Measurements from ENCODE around the gene SPDYE5.
"Not testable (repeated sequence)": the region's sequence is repeated elsewhere in the genome, so short reads cannot be mapped to it uniquely, and the experiment has no call there.

The SPDYE5 gene

GRCh38 chr7:75485979-75486643, 6.0 kb upstream of the SPDYE5 start, which contains the start of gene POM121C:
POM121C (minus strand) TSS chr7:75486299; CDS start chr7:75441496, 44,803 bp downstream.
- H3K36me3 ChIP-seq (ENCODE audit: insufficient read depth, low read length); H3K27ac ChIP-seq; H3K9me3 ChIP-seq (ENCODE audit: low read depth, low read length): not testable (repeated sequence)
- peak; percentile 91 for TF ChIP-seq POLR2AphosphoS5 (IDR thresholded peaks at IDR 0.05; ENCODE audit: borderline replicate concordance, low read depth, low read length)
- peak within 1 kb of the TSS; percentile 90 for H3K9ac ChIP-seq (ENCODE audit: insufficient read length)
- peak; percentile 28 for DNase-seq (ENCODE audit: low read depth, low spot score)
- peak within 1 kb of the TSS; percentile 88 for H3K4me3 ChIP-seq

- not testable (repeated sequence) for H3K36me3 ChIP-seq (ENCODE audit: insufficient read depth, low read length); H3K27ac ChIP-seq; DNase-seq (ENCODE audit: low read depth, low spot score); H3K9me3 ChIP-seq (ENCODE audit: low read depth, low read length); H3K9ac ChIP-seq (ENCODE audit: insufficient read length); H3K4me3 ChIP-seq
These were observed 16.9 kb downstream of the SPDYE5 start for GRCh38 chr7:75509033-75509432.

- H3K9ac ChIP-seq (ENCODE audit: insufficient read length); H3K4me3 ChIP-seq; DNase-seq (ENCODE audit: low read depth, low spot score); H3K9me3 ChIP-seq (ENCODE audit: low read depth, low read length); H3K27ac ChIP-seq: not testable (repeated sequence)
- peaks cover 24% of the 10 kb centered on the region for H3K36me3 ChIP-seq (ENCODE audit: insufficient read depth, low read length)
These were observed 26.7 kb downstream of the SPDYE5 start for GRCh38 chr7:75518842-75519241.

GRCh38 chr7:75521727-75522126, 29.6 kb downstream of the SPDYE5 start:
- DNase-seq (ENCODE audit: low read depth, low spot score); H3K27ac ChIP-seq; H3K9ac ChIP-seq (ENCODE audit: insufficient read length); H3K9me3 ChIP-seq (ENCODE audit: low read depth, low read length); H3K4me3 ChIP-seq: not testable (repeated sequence)
- H3K36me3 ChIP-seq (ENCODE audit: insufficient read depth, low read length): peaks cover 38% of the 10 kb centered on the region

- DNase-seq (ENCODE audit: low read depth, low spot score); H3K9me3 ChIP-seq (ENCODE audit: low read depth, low read length); H3K27ac ChIP-seq: not testable (repeated sequence)
- H3K4me3 ChIP-seq: peak overlapping the region; percentile 91
- peaks cover 28% of the 10 kb centered on the region for H3K36me3 ChIP-seq (ENCODE audit: insufficient read depth, low read length)
- peak overlapping the region; percentile 92 for H3K9ac ChIP-seq (ENCODE audit: insufficient read length)
These were observed 35.2 kb downstream of the SPDYE5 start for GRCh38 chr7:75527224-75527722.

- H3K9me3 ChIP-seq (ENCODE audit: low read depth, low read length): no peaks in the 10 kb centered on the region
- no peaks in the 10 kb centered on the region for H3K36me3 ChIP-seq (ENCODE audit: insufficient read depth, low read length)
- no peak overlapping the region for H3K4me3 ChIP-seq
- DNase-seq (ENCODE audit: low read depth, low spot score): no peak
- no peak overlapping the region for H3K27ac ChIP-seq
- no peak overlapping the region for H3K9ac ChIP-seq (ENCODE audit: insufficient read length)
- TF ChIP-seq EZH2 (IDR thresholded peaks at IDR 0.05) (no peak), FOXP2 (optimal IDR thresholded peaks at IDR 0.05; ENCODE audit: control extremely low read depth, extremely low read length, insufficient read depth) (no peak)
These were observed 39.3 kb downstream of the SPDYE5 start for GRCh38 chr7:75531359-75531821.

GRCh38 chr7:75532639-75533038, 40.5 kb downstream of the SPDYE5 start:
- no peak for DNase-seq (ENCODE audit: low read depth, low spot score)
- Histone ChIP-seq H3K27ac (no peak overlapping the region), H3K9ac (ENCODE audit: insufficient read length) (no peak overlapping the region), H3K4me3 (no peak overlapping the region), H3K36me3 (ENCODE audit: insufficient read depth, low read length) (no peaks in the 10 kb centered on the region; the same call in 1 of the 2 replicates), H3K9me3 (ENCODE audit: low read depth, low read length) (no peaks in the 10 kb centered on the region)
- no peak for TF ChIP-seq FOXP2 (optimal IDR thresholded peaks at IDR 0.05; ENCODE audit: control extremely low read depth, extremely low read length, insufficient read depth)
- TF ChIP-seq EZH2 (IDR thresholded peaks at IDR 0.05): no peak
- TF ChIP-seq POLR2AphosphoS5 (IDR thresholded peaks at IDR 0.05; ENCODE audit: borderline replicate concordance, low read depth, low read length): no peak

GRCh38 chr7:75533926-75534325, 41.8 kb downstream of the SPDYE5 start:
- Histone ChIP-seq H3K9ac (ENCODE audit: insufficient read length) (no peak overlapping the region), H3K4me3 (no peak overlapping the region), H3K9me3 (ENCODE audit: low read depth, low read length) (no peaks in the 10 kb centered on the region), H3K27ac (no peak overlapping the region), H3K36me3 (ENCODE audit: insufficient read depth, low read length) (no peaks in the 10 kb centered on the region; the same call in 1 of the 2 replicates)
- no peak for DNase-seq (ENCODE audit: low read depth, low spot score)
- TF ChIP-seq EZH2 (IDR thresholded peaks at IDR 0.05): no peak
- no peak for TF ChIP-seq POLR2AphosphoS5 (IDR thresholded peaks at IDR 0.05; ENCODE audit: borderline replicate concordance, low read depth, low read length)
- no peak for TF ChIP-seq FOXP2 (optimal IDR thresholded peaks at IDR 0.05; ENCODE audit: control extremely low read depth, extremely low read length, insufficient read depth)

GRCh38 chr7:75534727-75535307, 42.7 kb downstream of the SPDYE5 start:
- no peak for DNase-seq (ENCODE audit: low read depth, low spot score)
- no peak overlapping the region for H3K4me3 ChIP-seq
- TF ChIP-seq EZH2 (IDR thresholded peaks at IDR 0.05) (no peak), FOXP2 (optimal IDR thresholded peaks at IDR 0.05; ENCODE audit: control extremely low read depth, extremely low read length, insufficient read depth) (no peak), POLR2AphosphoS5 (IDR thresholded peaks at IDR 0.05; ENCODE audit: borderline replicate concordance, low read depth, low read length) (no peak)
- no peaks in the 10 kb centered on the region for H3K9me3 ChIP-seq (ENCODE audit: low read depth, low read length)
- no peak overlapping the region for H3K9ac ChIP-seq (ENCODE audit: insufficient read length)
- no peak overlapping the region for H3K27ac ChIP-seq
- H3K36me3 ChIP-seq (ENCODE audit: insufficient read depth, low read length): no peaks in the 10 kb centered on the region; the same call in 1 of the 2 replicates
